ENCODE measurements around the gene ZFP91.

The ZFP91 gene

DNA sequence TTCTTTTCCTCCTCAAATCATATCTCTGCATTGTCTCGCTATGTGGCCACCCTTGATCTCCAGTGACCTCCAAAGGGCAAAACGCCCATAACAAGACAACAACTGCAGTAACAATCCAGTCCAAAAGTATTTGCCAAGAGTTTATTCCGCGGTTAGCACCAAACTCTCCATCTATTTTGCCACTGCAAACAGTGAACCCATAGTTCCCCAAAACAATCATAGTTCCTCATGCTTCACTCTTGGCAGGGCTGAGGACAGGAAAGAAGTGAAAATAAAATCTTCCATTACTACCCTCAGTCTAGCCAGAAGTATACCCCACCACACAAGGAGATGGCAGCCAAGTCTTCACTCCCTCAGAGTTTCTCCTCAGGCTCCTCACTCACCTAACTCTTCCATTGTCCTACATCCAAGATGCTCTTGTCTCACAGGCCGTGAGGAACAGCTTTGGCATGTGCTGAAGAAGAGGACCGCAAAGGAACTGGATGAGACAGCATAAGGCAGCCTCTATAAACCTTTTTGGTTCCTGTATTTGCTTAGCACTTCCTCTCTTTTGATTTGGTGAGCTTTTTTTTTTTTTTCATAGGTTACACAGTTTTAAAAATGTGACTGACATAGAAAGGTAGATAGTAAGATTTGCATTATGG lies 3.4 kb upstream of the ZFP91 start, which contains the start of gene LPXN:
Gene LPXN (minus strand): TSS at position 480 of the 644 bp plus-strand sequence. CDS start 84 bp downstream, at position 396.
- Histone ChIP-seq H3K27ac (peak within 1 kb of the TSS; percentile 100), H3K4me3 (peak within 1 kb of the TSS; percentile 99)
- TF ChIP-seq CTCF (IDR thresholded peaks at IDR 0.05), result no peak
- no peak for DNase-seq (ENCODE audit: low spot score)

GRCh38 chr11:58576887-58577471 lies 1.9 kb upstream of the ZFP91 start:
- no peak for TF ChIP-seq CTCF (IDR thresholded peaks at IDR 0.05)
- Histone ChIP-seq H3K4me3 (peak overlapping the region; percentile 99), H3K27ac (peak overlapping the region; percentile 100)
- DNase-seq (ENCODE audit: low spot score), result no peak

DNA sequence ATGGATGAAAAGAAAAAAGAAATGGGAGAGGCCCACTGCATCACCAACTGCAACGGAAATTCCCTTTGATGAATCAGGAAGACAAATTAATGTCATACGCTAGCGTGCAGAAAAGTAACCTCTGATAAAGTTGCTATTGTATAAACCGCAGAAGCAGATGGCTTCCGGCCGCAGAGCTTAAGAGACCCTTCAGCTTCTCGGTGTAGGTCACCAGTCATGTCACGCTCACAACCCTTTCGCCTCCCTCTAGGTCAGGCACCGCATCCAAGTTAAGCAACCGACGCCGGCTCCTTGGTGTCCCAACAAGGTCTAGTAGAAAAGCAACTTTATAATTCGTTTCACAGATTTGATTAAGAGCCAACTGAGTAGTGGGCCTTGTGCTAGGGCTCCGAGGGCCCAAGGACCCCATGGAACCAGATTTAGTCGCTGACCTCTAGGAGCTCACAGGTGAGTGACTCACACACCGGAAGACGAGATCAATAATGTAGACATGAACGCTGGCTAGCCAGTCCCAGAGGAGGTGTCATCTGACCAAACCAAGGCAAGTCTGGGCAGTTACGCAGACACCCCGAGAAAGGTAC lies 1.2 kb upstream of the ZFP91 start:
- no peak for TF ChIP-seq CTCF (IDR thresholded peaks at IDR 0.05)
- Histone ChIP-seq H3K4me3 (peak overlapping the region; percentile 99), H3K27ac (peak overlapping the region; percentile 100)
- DNase-seq (ENCODE audit: low spot score), result no peak

DNA sequence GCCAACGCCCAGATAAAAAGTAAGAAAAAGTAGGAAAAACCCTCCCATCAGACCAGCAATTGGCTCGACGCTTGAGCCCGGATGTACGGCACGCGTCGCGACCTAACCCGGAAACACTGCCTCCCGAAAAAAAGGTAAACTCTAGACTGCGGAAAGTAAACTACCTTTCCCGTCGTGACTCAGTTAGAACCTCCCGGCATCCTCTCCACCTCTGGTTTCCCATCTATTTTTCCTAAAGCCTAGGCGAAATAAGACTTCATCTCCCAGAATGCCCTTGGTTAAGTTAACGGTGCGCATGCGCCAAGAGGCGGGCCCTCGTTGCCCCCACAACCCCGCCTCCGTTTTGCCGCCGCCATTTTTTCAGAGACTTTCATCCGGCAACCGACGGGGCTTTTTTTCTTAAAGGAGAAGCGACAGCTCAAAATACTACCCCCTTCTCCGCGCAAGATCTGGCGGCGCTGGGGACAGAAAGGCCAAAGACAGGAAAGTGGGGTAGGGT lies 678 bp upstream of the ZFP91 start:
- Histone ChIP-seq H3K4me3 (peak overlapping the region; percentile 99), H3K27ac (peak overlapping the region; percentile 100)
- peak; percentile 97 for DNase-seq (ENCODE audit: low spot score)
- no peak for TF ChIP-seq CTCF (IDR thresholded peaks at IDR 0.05)

DNA sequence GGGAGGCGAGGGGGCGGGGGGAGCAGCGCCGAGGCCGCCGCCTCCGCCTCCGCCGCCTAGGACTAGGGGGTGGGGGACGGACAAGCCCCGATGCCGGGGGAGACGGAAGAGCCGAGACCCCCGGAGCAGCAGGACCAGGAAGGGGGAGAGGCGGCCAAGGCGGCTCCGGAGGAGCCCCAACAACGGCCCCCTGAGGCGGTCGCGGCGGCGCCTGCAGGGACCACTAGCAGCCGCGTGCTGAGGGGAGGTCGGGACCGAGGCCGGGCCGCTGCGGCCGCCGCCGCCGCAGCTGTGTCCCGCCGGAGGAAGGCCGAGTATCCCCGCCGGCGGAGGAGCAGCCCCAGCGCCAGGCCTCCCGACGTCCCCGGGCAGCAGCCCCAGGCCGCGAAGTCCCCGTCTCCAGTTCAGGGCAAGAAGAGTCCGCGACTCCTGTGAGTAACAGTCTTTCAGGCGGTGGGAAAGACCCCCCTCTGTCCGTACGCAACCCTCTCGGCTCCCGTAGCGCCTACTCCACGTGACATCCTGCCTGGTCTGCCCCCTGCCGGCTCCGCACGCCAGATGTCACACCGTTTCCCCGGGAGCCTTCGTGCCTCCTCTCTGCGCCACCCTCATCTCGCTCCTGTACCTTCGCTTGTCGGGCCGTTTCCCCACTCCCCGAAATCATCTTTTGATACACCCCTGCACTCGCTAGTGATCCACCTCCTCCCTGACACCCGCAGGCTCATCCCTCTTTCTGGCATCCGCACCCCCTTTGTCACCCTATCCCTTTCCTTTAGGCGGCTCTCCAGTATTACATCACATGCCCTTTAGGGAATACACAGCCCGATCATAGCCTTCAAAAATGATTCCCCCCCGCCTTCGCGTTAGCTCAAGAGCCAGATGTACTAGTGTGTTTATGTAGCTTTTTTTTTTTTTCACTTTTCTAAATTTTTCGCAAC lies 598 bp downstream of the ZFP91 start:
- peak; percentile 96 for DNase-seq (ENCODE audit: low spot score)
- peak; percentile 72 for TF ChIP-seq CTCF (IDR thresholded peaks at IDR 0.05)
- Histone ChIP-seq H3K27ac (peak overlapping the region; percentile 100), H3K4me3 (peak overlapping the region; percentile 99)

GRCh38 chr11:58580311-58580710 lies 1.4 kb downstream of the ZFP91 start:
- peak overlapping the region; percentile 99 for H3K4me3 ChIP-seq
- no peak for DNase-seq (ENCODE audit: low spot score)
- TF ChIP-seq CTCF (IDR thresholded peaks at IDR 0.05), result no peak
- H3K27ac ChIP-seq, result peak overlapping the region; percentile 18 to 100
